Mesothelial cell of epicardium (in vitro differentiated cells): ENCODE data around the gene NIP7. TPM values are rescaled to one million over a fixed set of nuclear protein-coding genes. Genes with fewer than 3 reads are reported as not detected.
A peak's percentile ranks its signal among the peaks of the same experiment; 100 is the strongest.
"Not testable (repeated sequence)": the region's sequence is repeated elsewhere in the genome, so short reads cannot be mapped to it uniquely, and the experiment has no call there.

Source experiments
- DNase-seq, 2 experiments: peaks; one replicate each; pipeline ENCODE4 v3.0.0; 2021; ENCODE audit warnings: low spot score in 2 of 2; ENCODE audit not compliant: unreplicated experiment in 2 of 2
- H3K27ac Mint-ChIP-seq: 2 replicates; pipeline ENCODE4 v1.8.0; 2021; ENCODE audit warnings: mixed read lengths
- H3K27me3 Mint-ChIP-seq: 2 replicates; pipeline ENCODE4 v1.8.0; 2021; ENCODE audit warnings: low read depth, mixed read lengths
- H3K36me3 Mint-ChIP-seq: 2 replicates; pipeline ENCODE4 v1.8.0; 2021; ENCODE audit warnings: mixed read lengths
- H3K4me1 Mint-ChIP-seq: 2 replicates; pipeline ENCODE4 v1.8.0; 2021; ENCODE audit warnings: mixed read lengths
- H3K4me3 Mint-ChIP-seq: 2 replicates; pipeline ENCODE4 v1.8.0; 2021; ENCODE audit warnings: mild to moderate bottlenecking, moderate library complexity, mixed read lengths
- H3K9me3 Mint-ChIP-seq: 2 replicates; pipeline ENCODE4 v1.8.0; 2021; ENCODE audit warnings: mixed read lengths
- CTCF ChIP-seq: fragments of 200-600 bp; sonication (generic); IDR thresholded peaks from one replicate; pipeline ENCODE4 v1.5.0; 2021; ENCODE audit warnings: antibody characterized with exemption; ENCODE audit not compliant: unreplicated experiment
- total RNA-seq: library from RNA; stranded (reverse); gene quantifications from 3 replicates; pipeline ENCODE4 v1.2.1, GENCODE V29; 2021

Gene NIP7
- 27.2 to 31.4 TPM (median 30.5 TPM) in 3 replicates for total RNA-seq

GRCh38 chr16:69339289-69340094 is at the start of gene NIP7, which contains the start of gene COG8:
Gene NIP7, plus strand, starts transcription at chr16:69339772. Its CDS starts 58 bp downstream, at chr16:69339830.
Gene COG8, minus strand, starts transcription at chr16:69339564. Its CDS starts 12 bp downstream, at chr16:69339552.
- peak; percentile 97 for TF ChIP-seq CTCF
- DNase-seq = peak; percentile 78 to 93
- Mint-ChIP-seq H3K27ac (peak within 1 kb of the TSS; percentile 98), H3K4me1 (peaks cover 23% of the 10 kb centered on the region), H3K4me3 (peak within 1 kb of the TSS; percentile 97), H3K27me3 (no peaks in the 10 kb centered on the region), H3K36me3 (peaks cover 14% of the 10 kb centered on the region), H3K9me3 (no peaks in the 10 kb centered on the region)

- H3K36me3 Mint-ChIP-seq, H3K27me3 Mint-ChIP-seq, H3K4me3 Mint-ChIP-seq, H3K4me1 Mint-ChIP-seq, H3K27ac Mint-ChIP-seq, H3K9me3 Mint-ChIP-seq, DNase-seq: not testable (repeated sequence)
Observed at GRCh38 chr16:69291657-69292056, 47.9 kb upstream of the NIP7 start.

- no peaks in the 10 kb centered on the region for H3K9me3 Mint-ChIP-seq
- no peak for TF ChIP-seq CTCF
- H3K27me3 Mint-ChIP-seq = no peaks in the 10 kb centered on the region
- no peaks in the 10 kb centered on the region for H3K4me1 Mint-ChIP-seq
- no peak overlapping the region for H3K4me3 Mint-ChIP-seq
- H3K36me3 Mint-ChIP-seq = peaks cover 6% of the 10 kb centered on the region
- H3K27ac Mint-ChIP-seq = no peak overlapping the region
- DNase-seq = no peak
Observed at GRCh38 chr16:69293401-69293800, 46.2 kb upstream of the NIP7 start.

- H3K27me3 Mint-ChIP-seq = no peaks in the 10 kb centered on the region
- no peak for DNase-seq
Observed at GRCh38 chr16:69294051-69294450, 45.5 kb upstream of the NIP7 start.

GRCh38 chr16:69296771-69297170 is 42.8 kb upstream of the NIP7 start:
- H3K27me3 Mint-ChIP-seq, DNase-seq, H3K4me3 Mint-ChIP-seq, H3K4me1 Mint-ChIP-seq, H3K9me3 Mint-ChIP-seq, H3K27ac Mint-ChIP-seq: not testable (repeated sequence)
- H3K36me3 Mint-ChIP-seq = peaks cover 16% of the 10 kb centered on the region

More at GRCh38 chr16:69294051-69294450, 45.5 kb upstream of the NIP7 start:
- Mint-ChIP-seq H3K9me3 (no peaks in the 10 kb centered on the region), H3K27ac (no peak overlapping the region), H3K36me3 (peaks cover 8% of the 10 kb centered on the region), H3K4me1 (no peaks in the 10 kb centered on the region), H3K4me3 (no peak overlapping the region)
- no peak for TF ChIP-seq CTCF

GRCh38 chr16:69298261-69298660 is 41.3 kb upstream of the NIP7 start:
- Mint-ChIP-seq H3K27me3 (no peaks in the 10 kb centered on the region), H3K36me3 (peaks cover 16% of the 10 kb centered on the region), H3K27ac (no peak overlapping the region), H3K4me3 (no peak overlapping the region), H3K4me1 (no peaks in the 10 kb centered on the region), H3K9me3 (no peaks in the 10 kb centered on the region)
- no peak for DNase-seq
- no peak for TF ChIP-seq CTCF
